GM23338 (cell line): Measurements from ENCODE around the gene IRF1.

ENCODE experiments used
- EZH2 ChIP-seq: fragments of 200-600 bp; sonication (generic); IDR thresholded peaks from one replicate; pipeline ENCODE4 v1.8.0; 2017; ENCODE audit warnings: antibody characterized with exemption, mild to moderate bottlenecking, low read depth; ENCODE audit not compliant: unreplicated experiment
- EZH2phosphoT487 ChIP-seq: fragments of 200-600 bp; sonication (generic); IDR thresholded peaks from one replicate; pipeline ENCODE4 v1.8.1; 2018; ENCODE audit warnings: antibody characterized with exemption; ENCODE audit not compliant: unreplicated experiment
- POLR2AphosphoS5 ChIP-seq: IDR thresholded peaks from 2 replicates; pipeline ENCODE4 v1.6.1; 2016; ENCODE audit warnings: antibody characterized with exemption, low read depth
- TF ChIP-seq, protein P1 (sequence below), 2 experiments: fragments of 200-600 bp in 1 of 2; sonication (generic) in 1 of 2; conservative IDR thresholded peaks; 2 replicates each; pipeline versions ENCODE4 v1.5.1 to v1.6.1; 2016 to 2017; ENCODE audit warnings: antibody characterized with exemption in 2 of 2, low read depth in 2 of 2, mild to moderate bottlenecking in 2 of 2, moderate library complexity in 1 of 2

DNA sequence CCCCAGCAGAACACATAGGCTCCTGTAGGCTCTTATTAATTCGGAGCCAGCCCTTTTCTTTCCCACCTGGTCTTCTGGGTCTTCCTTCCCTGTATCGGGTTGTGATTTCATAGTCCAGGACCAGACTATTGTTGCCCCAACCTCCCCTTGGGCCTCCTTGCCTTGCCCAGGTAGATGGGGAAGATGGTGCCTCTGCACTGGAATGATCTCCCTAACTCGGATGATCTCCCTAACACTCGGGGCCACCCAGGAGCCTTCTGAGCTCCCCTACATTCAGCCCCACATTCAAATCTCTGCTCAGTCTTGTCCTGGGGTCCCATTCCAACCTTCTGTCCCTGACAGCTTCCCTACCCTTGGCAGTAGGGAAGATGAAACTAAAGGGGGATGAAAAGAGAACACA, 2.7 kb upstream of the IRF1 start:
- no peak for TF ChIP-seq POLR2AphosphoS5
- TF ChIP-seq, protein P1, sequence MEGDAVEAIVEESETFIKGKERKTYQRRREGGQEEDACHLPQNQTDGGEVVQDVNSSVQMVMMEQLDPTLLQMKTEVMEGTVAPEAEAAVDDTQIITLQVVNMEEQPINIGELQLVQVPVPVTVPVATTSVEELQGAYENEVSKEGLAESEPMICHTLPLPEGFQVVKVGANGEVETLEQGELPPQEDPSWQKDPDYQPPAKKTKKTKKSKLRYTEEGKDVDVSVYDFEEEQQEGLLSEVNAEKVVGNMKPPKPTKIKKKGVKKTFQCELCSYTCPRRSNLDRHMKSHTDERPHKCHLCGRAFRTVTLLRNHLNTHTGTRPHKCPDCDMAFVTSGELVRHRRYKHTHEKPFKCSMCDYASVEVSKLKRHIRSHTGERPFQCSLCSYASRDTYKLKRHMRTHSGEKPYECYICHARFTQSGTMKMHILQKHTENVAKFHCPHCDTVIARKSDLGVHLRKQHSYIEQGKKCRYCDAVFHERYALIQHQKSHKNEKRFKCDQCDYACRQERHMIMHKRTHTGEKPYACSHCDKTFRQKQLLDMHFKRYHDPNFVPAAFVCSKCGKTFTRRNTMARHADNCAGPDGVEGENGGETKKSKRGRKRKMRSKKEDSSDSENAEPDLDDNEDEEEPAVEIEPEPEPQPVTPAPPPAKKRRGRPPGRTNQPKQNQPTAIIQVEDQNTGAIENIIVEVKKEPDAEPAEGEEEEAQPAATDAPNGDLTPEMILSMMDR (conservative IDR thresholded peaks at IDR 0.05; ENCODE audit: low read depth in 2 of 2), result no peak
- TF ChIP-seq EZH2phosphoT487, result no peak
- TF ChIP-seq EZH2, result no peak
